Activated CD8-positive, alpha-beta memory T cell treated with anti-CD3 and anti-CD28 coated beads, Interleukin-2, amount 10 ng/mL, durations not matched to agents 7 days and 5 days (primary cell): ENCODE measurements around the gene GSE1. TPM values are rescaled to one million over a fixed set of nuclear protein-coding genes. Genes with fewer than 3 reads are reported as not detected.

Experiments
- ATAC-seq: fragments of 150-1000 bp; cut with Tn5 transposase; one replicate; pipeline ENCODE4 v1.10.0; 2021; ENCODE audit warnings: moderate library complexity
- CTCF ChIA-PET: fragments of 350-600 bp; sonication (Branson Sonifier 250); formaldehyde crosslinking; loops from one replicate; lab custom pipeline; 2021; ENCODE audit warnings: antibody characterized with exemption; lab: Charles Lee
- DNase-seq: peaks from one replicate; pipeline ENCODE4 v3.0.0-alpha.2; 2020
- H3K27ac Mint-ChIP-seq: one replicate; pipeline ENCODE4 v1.8.0; 2021; ENCODE audit warnings: mild to moderate bottlenecking, mixed read lengths
- H3K27me3 Mint-ChIP-seq: one replicate; pipeline ENCODE4 v1.8.0; 2021; ENCODE audit warnings: mixed read lengths
- H3K36me3 Mint-ChIP-seq: one replicate; pipeline ENCODE4 v1.8.0; 2021; ENCODE audit warnings: mild to moderate bottlenecking, mixed read lengths
- H3K4me1 Mint-ChIP-seq: one replicate; pipeline ENCODE4 v1.8.0; 2021; ENCODE audit warnings: mixed read lengths
- H3K4me3 Mint-ChIP-seq: one replicate; pipeline ENCODE4 v1.8.0; 2021; ENCODE audit warnings: mild to moderate bottlenecking, moderate library complexity, mixed read lengths
- H3K9me3 Mint-ChIP-seq: one replicate; pipeline ENCODE4 v1.8.0; 2022; ENCODE audit warnings: low read depth, mixed read lengths
- total RNA-seq, 2 experiments: library from RNA; stranded (reverse); gene quantifications; one replicate each; pipeline ENCODE4 v1.2.3, GENCODE V29; 2021

Gene GSE1
- total RNA-seq, 2 experiments from 2014 or later: 43.1 to 55.1 TPM

GRCh38 chr16:85658504-85659326, 45.6 kb downstream of the GSE1 start:
- no peaks in the 10 kb centered on the region for H3K9me3 Mint-ChIP-seq

GRCh38 chr16:85659336-85659735, 46.2 kb downstream of the GSE1 start:
- CTCF ChIA-PET: interaction anchor here (0.6 to 3.8 kb wide), 10 partner anchors 10 to 266 kb away, joined by 3 to 45 read pairs (median 5); no protein-coding TSS in a partner anchor
- Mint-ChIP-seq H3K27me3 (no peaks in the 10 kb centered on the region), H3K36me3 (peaks cover 15% of the 10 kb centered on the region), H3K4me3 (no peak overlapping the region), H3K27ac (no peak overlapping the region), H3K4me1 (no peaks in the 10 kb centered on the region), H3K9me3 (no peaks in the 10 kb centered on the region)
- DNase-seq: no peak
- ATAC-seq: no peak

More at GRCh38 chr16:85658504-85659326, 45.6 kb downstream of the GSE1 start:
- Mint-ChIP-seq H3K36me3 (peaks cover 15% of the 10 kb centered on the region), H3K27ac (no peak overlapping the region), H3K4me1 (no peaks in the 10 kb centered on the region), H3K27me3 (no peaks in the 10 kb centered on the region), H3K4me3 (no peak overlapping the region)
- DNase-seq (no peak), ATAC-seq (no peak)
- CTCF ChIA-PET: interaction anchor here (0.6 to 3.8 kb wide), 12 partner anchors 9 to 266 kb away, joined by 3 to 45 read pairs (median 4); no protein-coding TSS in a partner anchor

- Mint-ChIP-seq H3K27me3 (no peaks in the 10 kb centered on the region), H3K4me3 (no peak overlapping the region), H3K36me3 (peaks cover 17% of the 10 kb centered on the region), H3K9me3 (no peaks in the 10 kb centered on the region), H3K27ac (no peak overlapping the region), H3K4me1 (no peaks in the 10 kb centered on the region)
- DNase-seq (peak; percentile 75), ATAC-seq (peak; percentile 72)
- CTCF ChIA-PET: interaction anchor here (0.8 to 3.8 kb wide), 10 partner anchors 11 to 267 kb away, joined by 3 to 45 read pairs (median 5); no protein-coding TSS in a partner anchor
These were observed 46.8 kb downstream of the GSE1 start for GRCh38 chr16:85659805-85660511.

- Mint-ChIP-seq H3K27me3 (no peaks in the 10 kb centered on the region), H3K27ac (no peak overlapping the region), H3K9me3 (no peaks in the 10 kb centered on the region), H3K4me3 (no peak overlapping the region), H3K36me3 (peaks cover 25% of the 10 kb centered on the region), H3K4me1 (no peaks in the 10 kb centered on the region)
- CTCF ChIA-PET: interaction anchor here (0.8 to 3.8 kb wide), 6 partner anchors 12 to 56 kb away, joined by 3 to 45 read pairs (median 9); no protein-coding TSS in a partner anchor
- DNase-seq: no peak
- no peak for ATAC-seq
These were observed 48.0 kb downstream of the GSE1 start for GRCh38 chr16:85660843-85661739.

- Mint-ChIP-seq H3K4me1 (no peaks in the 10 kb centered on the region), H3K9me3 (no peaks in the 10 kb centered on the region), H3K27ac (no peak overlapping the region), H3K36me3 (peaks cover 27% of the 10 kb centered on the region), H3K4me3 (no peak overlapping the region), H3K27me3 (no peaks in the 10 kb centered on the region)
- CTCF ChIA-PET: interaction anchor here (1.3 kb wide), 1 partner anchor 56 kb away, joined by 3 read pairs; no protein-coding TSS in a partner anchor
- DNase-seq: no peak
- ATAC-seq: no peak
These were observed 48.8 kb downstream of the GSE1 start for GRCh38 chr16:85661740-85662481.

GRCh38 chr16:85662482-85662812, 49.3 kb downstream of the GSE1 start:
- Mint-ChIP-seq H3K4me1 (no peaks in the 10 kb centered on the region), H3K36me3 (peaks cover 27% of the 10 kb centered on the region), H3K4me3 (no peak overlapping the region), H3K27me3 (no peaks in the 10 kb centered on the region), H3K27ac (no peak overlapping the region), H3K9me3 (no peaks in the 10 kb centered on the region)
- CTCF ChIA-PET: interaction anchor here (1.3 kb wide), 1 partner anchor 55 kb away, joined by 3 read pairs; no protein-coding TSS in a partner anchor
- DNase-seq (no peak), ATAC-seq (no peak)

- no peaks in the 10 kb centered on the region for H3K4me1 Mint-ChIP-seq
- no peak overlapping the region for H3K4me3 Mint-ChIP-seq
- H3K27me3 Mint-ChIP-seq: no peaks in the 10 kb centered on the region
- no peaks in the 10 kb centered on the region for H3K9me3 Mint-ChIP-seq
- no peak for ATAC-seq
- CTCF ChIA-PET: no interaction called here
- no peak for DNase-seq
- H3K27ac Mint-ChIP-seq: no peak overlapping the region
- peaks cover 30% of the 10 kb centered on the region for H3K36me3 Mint-ChIP-seq
These were observed 50.1 kb downstream of the GSE1 start for GRCh38 chr16:85662976-85663830.

GRCh38 chr16:85663891-85664321, 50.8 kb downstream of the GSE1 start:
- Mint-ChIP-seq H3K27me3 (no peaks in the 10 kb centered on the region), H3K27ac (no peak overlapping the region), H3K9me3 (no peaks in the 10 kb centered on the region), H3K36me3 (peaks cover 32% of the 10 kb centered on the region), H3K4me3 (no peak overlapping the region), H3K4me1 (no peaks in the 10 kb centered on the region)
- ATAC-seq: no peak
- no peak for DNase-seq
- CTCF ChIA-PET: no interaction called here

- Mint-ChIP-seq H3K4me1 (no peaks in the 10 kb centered on the region), H3K36me3 (peaks cover 38% of the 10 kb centered on the region), H3K27me3 (no peaks in the 10 kb centered on the region), H3K4me3 (no peak overlapping the region), H3K27ac (no peak overlapping the region), H3K9me3 (no peaks in the 10 kb centered on the region)
- no peak for ATAC-seq
- CTCF ChIA-PET: no interaction called here
- no peak for DNase-seq
These were observed 51.7 kb downstream of the GSE1 start for GRCh38 chr16:85664580-85665372.

- Mint-ChIP-seq H3K27ac (no peak overlapping the region), H3K36me3 (peaks cover 40% of the 10 kb centered on the region), H3K9me3 (no peaks in the 10 kb centered on the region), H3K27me3 (no peaks in the 10 kb centered on the region), H3K4me3 (no peak overlapping the region), H3K4me1 (no peaks in the 10 kb centered on the region)
- DNase-seq (no peak), ATAC-seq (no peak)
- CTCF ChIA-PET: no interaction called here
These were observed 52.2 kb downstream of the GSE1 start for GRCh38 chr16:85665373-85665740.

- CTCF ChIA-PET: no interaction called here
- Mint-ChIP-seq H3K4me3 (no peak overlapping the region), H3K36me3 (peaks cover 42% of the 10 kb centered on the region), H3K9me3 (no peaks in the 10 kb centered on the region), H3K27ac (no peak overlapping the region), H3K27me3 (no peaks in the 10 kb centered on the region), H3K4me1 (no peaks in the 10 kb centered on the region)
- DNase-seq (no peak), ATAC-seq (no peak)
These were observed 52.8 kb downstream of the GSE1 start for GRCh38 chr16:85665929-85666328.
